Activated CD8-positive, alpha-beta memory T cell treated with anti-CD3 and anti-CD28 coated beads, Interleukin-2, amount 50 U/mL, for 24 hours (primary cell): ENCODE results near the gene WDR27.

Experiments used
- DNase-seq: peaks from one replicate; pipeline ENCODE4 v3.0.0-alpha.2; 2020; ENCODE audit errors: extremely low read depth

The WDR27 gene

DNA sequence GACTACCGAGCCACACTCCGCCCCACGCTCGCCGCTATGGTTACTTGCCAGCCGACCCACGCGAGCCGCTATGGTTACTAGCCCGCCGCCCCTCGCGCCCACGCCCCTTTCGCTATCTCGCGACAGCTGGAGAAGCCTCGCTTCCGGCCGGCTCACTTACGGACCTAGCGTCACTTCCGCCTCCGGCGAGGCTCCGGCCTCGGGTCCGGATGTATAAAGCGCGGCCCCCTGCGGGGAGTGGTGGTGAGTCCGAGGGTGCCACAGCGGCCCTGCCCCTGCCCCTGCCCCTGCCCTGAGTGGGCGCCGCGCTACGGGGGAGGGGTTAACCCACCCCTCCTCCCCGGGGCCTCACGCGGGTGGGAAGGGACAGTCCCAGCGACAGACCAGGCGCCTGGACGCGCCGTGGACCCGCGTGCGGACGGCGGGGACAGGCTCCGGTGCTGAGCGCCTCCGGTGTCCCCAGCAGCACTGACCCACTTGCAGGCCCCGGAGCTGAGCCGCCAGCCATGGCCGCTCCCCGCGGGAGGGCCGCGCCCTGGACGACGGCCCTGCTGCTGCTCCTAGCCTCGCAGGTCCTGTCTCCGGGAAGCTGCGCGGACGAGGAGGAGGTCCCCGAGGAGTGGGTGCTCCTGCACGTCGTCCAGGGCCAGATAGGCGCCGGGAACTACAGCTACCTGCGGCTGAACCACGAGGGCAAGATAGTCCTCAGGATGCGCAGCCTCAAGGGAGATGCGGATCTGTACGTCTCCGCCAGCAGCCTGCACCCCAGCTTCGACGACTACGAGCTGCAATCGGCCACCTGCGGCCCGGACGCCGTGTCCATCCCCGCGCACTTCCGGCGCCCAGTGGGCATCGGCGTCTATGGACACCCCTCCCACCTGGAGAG, at the start of gene WDR27, which contains the start of gene C6orf120:
Gene WDR27, minus strand, starts transcription at position 76 of the 886 bp plus-strand sequence. CDS start 13,024 bp downstream, outside the sequence.
Gene C6orf120, plus strand, starts transcription at position 173 of the 886 bp plus-strand sequence. Its CDS starts 334 bp downstream, at position 507.
- peak; percentile 95 for DNase-seq

DNA sequence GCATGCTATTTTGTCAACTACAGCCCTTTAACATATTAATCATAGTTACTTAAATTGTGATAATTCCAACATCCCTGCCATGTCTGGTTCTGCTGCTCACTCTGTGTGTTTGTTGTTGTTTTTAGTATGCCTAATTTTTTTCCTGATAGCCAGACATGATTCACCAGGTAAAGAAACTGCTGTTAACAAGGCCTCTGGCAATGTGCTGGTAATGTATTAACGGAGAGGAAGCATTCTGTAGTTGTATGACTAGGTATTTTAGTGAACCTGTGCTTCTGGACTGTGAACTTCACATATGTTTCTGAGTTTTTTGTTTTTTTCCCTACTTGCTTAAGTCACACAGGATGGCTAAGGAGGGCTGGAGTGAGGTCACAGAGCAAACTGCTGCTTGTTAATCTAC, 44.7 kb upstream of the WDR27 start:
- no peak for DNase-seq

DNA sequence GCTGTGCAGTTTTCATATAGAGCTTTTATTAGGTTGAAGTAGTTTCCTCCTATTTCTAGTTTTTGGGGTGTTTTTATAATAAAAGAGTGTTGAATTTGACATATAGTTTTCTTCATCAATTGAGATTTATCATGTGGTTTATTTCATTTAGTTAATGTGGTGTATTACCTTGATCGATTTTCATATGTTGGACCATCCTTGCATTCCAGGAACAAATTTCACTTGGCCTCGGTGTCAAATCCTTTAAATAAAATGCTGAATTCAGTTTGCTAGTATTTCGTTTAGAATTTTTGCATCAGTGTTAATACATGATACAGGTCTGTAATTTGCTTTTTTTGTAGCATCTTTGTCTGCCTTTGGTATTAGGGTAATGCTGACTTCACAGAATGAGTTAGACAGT, 43.6 kb upstream of the WDR27 start:
- no peak for DNase-seq

DNA sequence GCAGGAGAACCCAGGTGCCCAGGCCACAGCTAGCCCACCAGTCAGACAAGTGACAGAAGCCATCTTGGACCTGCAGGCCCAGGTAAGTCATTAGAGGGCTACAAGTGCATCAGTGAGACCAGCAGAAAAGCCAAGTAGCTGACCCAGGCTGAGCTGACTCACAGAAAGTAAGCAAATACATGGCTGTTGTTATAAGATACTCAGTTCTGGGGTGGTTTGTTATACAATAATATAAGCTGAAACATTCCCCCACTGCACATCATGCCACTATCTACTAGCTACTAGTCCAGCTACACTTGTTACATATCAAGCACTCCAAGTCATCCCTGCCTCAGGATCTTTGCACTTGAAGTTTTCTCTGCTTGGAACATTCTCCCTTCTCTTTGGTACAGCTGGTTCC, 39.5 kb upstream of the WDR27 start:
- DNase-seq: no peak

DNA sequence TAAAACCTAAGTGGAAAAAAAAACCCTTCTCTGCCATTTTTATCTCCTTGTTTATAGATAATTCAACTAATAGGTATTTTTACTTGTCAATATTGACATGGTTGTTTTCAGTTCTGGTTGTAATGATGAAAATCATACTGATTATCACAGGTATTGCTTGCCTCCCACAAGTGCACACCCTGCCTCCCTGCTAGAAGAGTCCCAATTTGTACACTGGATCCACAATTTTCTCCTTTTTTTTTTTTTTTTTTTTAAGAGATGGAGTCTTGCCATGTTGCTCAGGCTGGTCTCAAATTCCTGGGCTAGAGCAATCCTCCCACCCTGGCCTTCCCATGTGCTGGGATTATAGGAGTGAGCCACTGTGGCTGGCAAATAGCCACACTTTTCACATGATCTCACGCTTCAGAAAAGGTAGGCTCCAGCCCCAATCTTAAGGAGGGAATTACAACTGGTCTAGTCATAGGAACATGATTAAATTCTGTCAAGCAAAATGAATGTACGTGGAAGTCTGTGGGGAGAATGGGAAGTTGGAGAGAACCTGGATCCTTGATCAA, 37.2 kb upstream of the WDR27 start:
- DNase-seq: no peak

DNA sequence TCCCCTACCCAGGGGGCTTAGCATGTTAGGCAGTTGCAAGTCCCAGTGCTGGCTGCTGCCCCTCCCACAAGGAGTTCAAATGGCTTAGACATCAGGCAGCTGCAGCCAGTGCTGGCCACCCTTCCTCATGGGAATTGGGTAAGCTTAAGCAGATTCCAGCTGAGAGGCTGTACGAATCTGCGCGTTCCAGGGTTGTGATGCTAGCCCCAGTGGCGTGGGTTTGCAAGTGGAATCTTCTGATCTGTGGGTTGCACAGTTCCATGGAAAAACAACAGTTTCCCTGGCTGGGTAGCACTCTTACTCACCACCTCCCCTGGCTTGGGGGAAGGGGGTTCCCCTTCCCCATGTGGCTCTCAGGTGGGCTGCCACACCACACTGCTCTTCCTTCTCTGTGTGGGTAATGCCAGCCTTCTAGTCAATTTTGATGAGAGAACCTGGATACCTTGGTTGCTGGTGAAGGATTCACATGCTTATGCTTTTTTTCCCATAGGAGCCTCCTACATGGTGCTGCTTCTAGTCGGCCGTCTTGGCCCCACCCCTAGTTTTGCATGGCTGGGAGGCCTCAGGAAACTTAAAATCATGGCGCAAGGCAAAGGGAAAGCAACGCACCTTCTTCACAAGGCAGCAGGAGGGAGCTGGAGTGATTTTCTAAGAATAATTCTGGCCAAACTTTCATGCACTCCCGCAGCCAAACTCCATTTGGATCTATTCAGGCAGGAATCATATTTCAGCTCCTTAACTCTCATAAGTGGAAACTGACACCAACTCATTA, 36.6 kb upstream of the WDR27 start:
- DNase-seq: no peak

DNA sequence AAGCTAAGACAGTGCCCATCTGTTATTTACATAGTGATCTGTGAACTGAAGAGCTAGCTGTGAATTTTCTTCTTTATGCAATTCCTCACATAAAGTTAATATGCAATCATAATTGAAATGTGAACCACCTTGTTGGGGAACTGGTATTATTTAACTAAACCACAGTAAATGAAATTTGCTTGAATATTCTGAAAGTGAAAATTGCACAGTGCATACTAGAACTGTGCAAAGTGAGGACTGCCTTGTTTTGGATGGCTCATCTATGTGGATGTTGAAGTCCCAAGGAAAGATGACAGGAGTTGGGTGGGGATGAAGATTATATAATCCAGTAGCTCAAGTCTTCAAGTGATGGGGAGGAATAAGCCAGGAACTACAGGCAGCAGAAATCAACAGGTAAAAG, 28.1 kb upstream of the WDR27 start:
- DNase-seq: no peak

DNA sequence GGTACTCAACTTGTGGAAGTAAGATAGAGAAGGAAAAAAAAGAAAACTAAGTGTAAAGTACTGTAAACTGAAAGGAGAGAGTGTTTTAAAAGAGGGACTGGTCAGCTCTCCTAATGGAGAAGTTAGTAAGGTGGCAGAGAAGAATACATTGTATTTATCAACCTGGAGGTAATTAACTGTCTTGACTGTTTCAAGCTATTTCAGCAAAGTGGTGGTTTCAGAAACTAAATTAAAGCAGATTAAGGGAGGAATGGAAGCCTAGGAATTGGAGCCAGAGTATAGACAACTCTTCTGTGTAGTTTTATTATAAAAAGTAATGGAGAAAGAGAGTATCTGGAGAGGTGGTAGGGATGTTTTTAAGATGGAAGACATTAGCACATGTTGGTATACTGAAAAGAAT, 25.1 kb upstream of the WDR27 start:
- DNase-seq: no peak

DNA sequence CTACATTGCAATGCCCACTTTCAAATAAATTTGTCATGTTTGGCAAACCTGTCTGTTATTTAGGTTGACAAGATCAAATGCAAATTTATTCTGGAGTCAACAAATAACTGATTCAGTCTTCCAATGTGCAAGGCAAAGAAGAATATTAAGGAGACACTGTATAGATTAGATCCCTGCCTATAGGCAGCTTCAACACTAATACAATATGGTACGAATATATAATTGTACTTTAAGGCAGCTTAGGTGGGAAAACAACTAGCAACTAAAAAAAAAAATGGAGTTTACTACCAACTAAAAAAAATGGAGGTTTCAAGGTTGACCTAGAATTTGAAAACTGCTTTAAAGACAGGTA, 24.2 kb upstream of the WDR27 start:
- DNase-seq: no peak

DNA sequence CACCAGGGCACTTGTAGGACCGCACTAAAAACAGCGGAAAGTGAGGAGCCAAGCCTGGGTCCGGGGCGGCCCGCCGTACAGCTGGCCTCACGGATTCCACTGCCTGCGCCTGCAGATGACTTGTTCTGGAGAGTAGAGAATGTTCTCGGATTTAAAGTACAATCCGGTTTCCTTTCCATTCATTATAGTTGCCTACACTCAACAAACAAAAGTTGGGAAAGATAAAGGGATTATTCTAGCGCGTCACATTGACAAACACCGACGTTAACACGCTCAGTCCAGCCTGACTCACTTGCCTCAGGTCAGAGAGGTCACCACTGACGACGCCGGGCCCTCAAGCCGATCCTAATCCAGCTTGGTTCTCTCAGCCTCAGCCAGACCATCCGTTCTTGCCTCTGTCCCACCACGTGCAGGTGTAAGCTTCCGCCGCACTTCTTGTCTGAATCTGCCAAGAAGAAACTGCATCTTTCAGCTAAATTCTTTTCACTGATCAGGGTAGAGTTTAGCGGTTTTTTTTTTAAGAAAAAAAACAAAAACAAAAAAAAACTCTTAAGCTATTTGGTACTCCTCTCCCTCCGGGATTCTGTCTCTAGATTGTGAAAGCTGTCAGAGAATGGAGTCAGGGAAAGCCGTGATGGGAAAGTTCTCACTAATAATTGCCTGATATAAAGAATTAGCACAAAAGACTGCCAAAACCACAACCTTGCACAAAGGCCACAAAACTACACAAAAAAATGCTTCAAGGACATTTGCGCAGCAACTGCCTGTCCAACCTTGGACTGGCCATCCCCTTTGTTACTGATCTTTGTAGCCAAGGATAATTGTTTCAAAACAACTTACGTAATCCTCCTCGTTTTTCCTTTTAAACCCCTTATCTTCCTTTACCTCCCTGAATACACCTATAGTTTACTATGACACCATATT, 23.6 kb upstream of the WDR27 start:
- DNase-seq: no peak

DNA sequence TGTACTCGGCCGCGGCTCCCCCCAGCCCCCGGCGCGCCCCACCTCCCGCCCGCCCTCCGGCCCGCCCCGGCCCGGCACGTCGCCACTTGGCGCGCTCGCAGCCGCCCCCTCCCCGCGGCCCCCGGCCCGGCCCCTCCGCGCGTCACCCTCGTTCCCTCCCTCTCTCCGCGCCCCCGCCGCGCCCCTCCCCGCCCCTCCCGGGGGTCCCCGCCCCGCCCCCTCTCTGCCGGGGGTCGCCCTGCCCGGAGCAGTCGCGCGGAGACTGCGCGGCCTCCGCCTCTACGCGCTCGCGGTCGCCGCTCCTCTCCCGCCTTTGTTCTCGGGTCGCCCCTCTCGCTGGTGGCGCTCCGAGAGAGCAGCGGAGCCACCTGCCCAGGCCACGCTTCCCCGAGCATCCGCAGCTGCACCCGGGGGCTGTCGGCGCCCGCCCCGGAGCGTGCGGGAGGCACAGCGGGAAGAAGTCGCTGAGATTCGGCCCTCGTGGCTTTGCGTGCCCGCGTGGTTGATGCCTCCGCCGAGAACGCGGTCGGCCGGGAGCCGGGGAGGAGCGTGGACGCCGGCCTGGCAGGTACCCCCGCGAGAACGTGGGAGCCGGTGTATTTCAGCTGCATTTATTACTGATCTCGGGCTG, 22.8 kb upstream of the WDR27 start, which contains the start of gene PHF10:
Gene PHF10, minus strand, starts transcription at position 7 of the 631 bp plus-strand sequence. CDS start 569 bp downstream, outside the sequence.
- DNase-seq: no peak

DNA sequence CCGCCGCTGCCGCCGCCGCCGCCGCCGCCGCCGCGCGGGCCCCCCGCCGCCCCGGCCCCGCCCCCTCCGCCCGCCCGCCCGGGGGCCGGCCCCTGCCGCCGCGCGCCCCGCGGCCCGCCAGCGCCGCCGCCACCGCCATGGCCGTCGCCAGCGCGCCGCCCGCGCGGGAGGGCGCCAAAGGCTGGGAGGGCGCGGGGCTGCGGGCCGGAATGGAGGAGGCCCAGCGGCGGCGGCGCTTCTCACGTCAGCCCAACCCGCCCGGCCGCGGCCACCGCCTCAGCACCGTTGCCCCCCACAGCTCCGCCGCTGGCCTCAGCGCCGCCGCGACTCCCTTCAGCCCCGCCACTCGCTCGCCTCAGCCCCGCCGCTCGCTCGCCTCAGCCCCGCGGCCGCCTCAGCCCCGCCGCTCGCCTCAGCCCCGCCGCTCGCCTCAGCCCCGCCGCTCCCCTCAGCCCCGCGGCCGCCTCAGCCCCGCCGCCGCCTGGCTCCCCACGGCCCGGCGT, 22.2 kb upstream of the WDR27 start:
- DNase-seq: no peak

DNA sequence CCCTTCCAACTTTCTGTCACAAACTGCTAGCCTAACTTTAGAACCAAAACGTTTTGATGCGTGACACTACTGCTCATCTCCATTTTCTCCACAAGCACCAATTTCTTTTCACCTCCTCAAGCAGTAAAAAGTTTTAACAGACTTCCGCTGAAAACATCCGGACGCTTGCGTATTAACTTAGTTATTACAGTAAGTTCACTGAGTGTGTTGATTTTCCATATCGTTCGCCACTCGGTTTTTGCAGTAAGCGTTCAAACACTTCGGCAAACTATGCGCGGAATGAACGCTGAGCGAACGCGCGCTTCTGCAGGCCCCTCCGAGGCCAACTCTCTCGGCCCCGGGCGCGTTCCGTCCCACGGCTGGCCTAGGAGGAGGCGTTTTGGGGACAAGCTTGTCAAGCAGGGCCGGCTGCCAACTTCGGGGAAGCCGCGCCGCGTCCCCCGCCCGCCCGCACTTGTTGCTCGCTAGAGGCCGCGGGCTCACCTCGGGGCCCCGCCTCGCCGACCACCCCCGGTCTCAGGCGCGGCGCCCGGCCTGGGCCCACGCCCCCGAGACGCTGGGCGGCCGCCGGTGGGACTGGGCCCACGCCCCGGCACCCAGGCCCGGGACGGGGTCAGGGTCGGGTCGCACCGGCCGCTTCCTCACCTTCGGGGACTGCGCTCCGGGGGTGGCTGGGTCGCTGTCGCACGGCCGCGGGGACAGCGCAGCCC, 21.5 kb upstream of the WDR27 start:
- no peak for DNase-seq

DNA sequence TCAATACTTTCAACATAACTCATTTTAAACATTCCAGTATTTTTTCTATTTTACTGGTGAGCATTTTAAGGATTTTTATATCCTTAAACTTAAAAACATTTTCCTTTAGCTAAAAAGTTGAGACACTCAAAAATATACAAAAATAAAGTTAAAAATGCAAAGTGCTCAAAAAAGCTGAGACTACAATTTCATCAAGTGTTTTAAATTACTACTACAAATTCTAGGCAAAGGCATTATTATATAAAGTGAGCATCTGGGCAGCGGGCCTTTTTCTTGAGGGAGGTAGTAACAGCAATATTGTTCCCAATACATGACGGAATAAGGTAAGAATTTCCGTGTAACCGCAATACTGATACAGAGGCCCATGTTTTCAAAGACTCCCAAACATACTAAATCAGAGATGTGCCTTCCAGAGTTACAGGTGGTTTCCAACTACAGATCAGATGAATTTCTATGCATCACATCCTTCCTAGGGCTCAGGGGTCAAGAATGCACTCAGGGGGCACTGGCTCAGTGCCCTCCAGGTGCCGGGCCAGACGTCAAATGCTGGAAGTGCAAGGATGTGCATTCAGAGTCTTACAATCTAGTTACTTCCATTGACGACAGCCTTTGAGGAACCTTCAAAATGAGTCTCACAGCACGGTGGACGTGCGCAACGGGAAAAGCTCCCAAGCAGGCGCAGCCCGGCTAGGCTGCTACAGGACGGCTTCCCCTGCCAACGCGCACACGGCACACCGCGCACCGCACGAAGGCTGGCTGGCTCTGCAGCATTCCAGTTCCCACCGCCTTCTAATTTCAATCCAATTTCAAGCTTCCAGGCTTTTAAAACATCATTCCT, 20.8 kb upstream of the WDR27 start:
- DNase-seq: no peak

DNA sequence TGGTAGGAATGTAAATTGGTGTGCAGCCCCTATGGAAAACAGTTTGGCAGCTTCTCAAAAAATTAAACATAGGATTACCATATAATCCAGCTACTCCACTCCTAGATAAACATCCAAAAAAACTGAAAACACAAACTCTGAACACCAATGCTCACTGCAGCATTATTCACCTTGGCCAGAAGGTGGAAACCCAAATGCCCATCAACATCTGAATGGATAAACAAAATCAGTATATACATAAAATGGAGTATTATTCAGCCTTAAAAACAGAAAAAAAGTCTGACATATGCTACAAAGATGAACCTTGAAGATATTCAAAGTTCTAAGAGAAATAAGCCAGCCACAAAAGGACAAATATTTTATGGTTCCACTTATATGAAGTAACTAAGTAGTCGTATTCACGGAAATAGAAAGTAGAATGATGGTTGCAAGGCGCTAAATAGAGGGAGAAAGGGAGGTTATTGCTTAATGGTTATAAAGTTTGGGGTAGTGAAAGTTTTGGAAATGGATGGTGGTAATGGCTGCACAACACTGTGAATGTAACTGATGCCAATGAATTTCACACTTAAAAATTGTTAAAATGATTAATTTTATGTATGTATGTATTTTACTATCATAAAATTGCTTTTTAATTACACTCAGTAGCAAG, 18.5 kb upstream of the WDR27 start:
- no peak for DNase-seq

DNA sequence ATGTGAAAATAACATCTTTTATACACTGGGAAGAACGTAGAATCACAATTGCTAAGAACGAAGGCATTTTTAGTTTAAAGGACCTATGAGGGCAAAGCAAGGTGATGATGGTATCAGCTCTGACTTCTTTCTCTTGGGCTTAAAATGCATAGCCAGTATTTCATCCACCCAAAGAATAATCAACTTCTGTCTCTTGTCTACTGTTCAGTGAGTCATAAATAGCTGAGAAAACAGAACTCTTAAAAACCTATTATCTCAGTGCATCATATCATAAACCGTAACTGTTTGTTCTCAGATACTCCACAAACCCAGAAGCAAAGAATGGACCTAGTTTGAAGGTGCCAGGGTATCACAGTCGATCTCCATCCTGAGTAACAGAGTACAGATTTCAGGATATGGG, 17.3 kb upstream of the WDR27 start:
- no peak for DNase-seq

DNA sequence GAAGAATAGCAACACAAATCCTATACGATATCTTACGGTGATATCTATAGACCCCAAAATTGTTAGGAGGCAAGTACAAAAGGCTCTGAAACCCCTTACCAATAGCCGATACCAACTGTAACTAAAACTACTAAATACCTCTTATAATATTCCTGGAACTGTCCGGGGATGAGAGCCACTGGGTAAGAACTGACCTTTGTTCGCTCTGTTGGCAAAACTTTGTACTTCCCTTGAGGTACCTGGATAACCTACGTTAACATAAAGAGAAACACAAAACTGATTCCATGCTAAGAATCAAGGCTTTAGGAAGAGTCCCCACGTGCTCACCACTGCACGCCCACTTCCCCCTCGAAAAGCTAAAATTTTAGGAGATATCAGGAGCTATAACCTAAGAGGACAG, 12.8 kb upstream of the WDR27 start:
- no peak for DNase-seq

DNA sequence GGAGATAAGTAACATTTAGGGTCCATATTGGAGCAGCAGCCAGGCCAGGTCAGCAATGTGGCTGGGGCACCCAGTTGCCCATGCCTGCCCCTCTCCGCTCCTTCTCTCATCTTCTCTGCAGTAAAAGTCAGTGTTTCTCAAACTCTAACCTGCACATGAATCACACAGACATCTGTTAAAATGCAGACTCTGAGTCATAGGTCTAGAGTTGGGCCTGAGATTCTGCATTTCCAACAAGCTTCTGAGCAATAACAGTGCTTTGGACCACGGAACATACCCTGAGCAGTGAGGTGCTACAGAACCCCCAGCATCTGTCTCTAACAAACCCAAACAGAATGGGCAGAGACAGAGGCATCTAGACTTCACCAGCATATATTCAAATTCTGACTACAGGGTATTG, 12.3 kb upstream of the WDR27 start:
- no peak for DNase-seq

DNA sequence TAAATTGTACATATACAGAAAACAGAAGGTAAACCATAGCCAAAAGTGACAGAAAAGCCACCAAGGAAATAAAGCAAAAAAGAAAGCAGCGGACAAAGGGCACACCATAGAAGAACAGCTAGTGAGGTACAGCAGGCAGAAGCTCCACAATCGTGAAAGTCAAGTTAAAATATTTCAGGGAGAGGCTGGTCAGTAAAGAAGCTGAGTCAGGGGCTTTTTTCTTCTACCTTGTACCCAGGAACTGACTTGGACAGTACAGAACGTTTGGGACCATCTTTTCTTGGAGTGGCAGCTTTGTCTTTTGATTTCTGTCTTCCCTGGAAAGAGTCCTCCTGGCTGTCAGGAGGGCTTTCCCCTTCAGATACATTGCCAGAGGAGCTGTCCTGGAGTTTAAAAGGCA, 8.2 kb upstream of the WDR27 start:
- DNase-seq: no peak
